Stimulated activated CD8-positive, alpha-beta memory T cell treated with anti-CD3 and anti-CD28 coated beads, Interleukin-7, amount 100 ng/mL, for 4 hours (primary cell): ENCODE data around the gene SRGAP2B.
"Not testable (repeated sequence)": the region's sequence is repeated elsewhere in the genome, so short reads cannot be mapped to it uniquely, and the experiment has no call there.

ENCODE experiments used
- DNase-seq, 2 donors: peaks; one replicate each; pipeline ENCODE4 v3.0.0-alpha.2; 2020; ENCODE audit warnings: low read depth in 2 of 2

SRGAP2B gene

GRCh38 chr1:144947495-144947894 lies 147.6 kb downstream of the SRGAP2B start:
- DNase-seq = not testable (repeated sequence)

GRCh38 chr1:144946525-144947480 lies 148.3 kb downstream of the SRGAP2B start:
- DNase-seq = not testable (repeated sequence)

- DNase-seq = not testable (repeated sequence)
These were observed 153.4 kb downstream of the SRGAP2B start for GRCh38 chr1:144941710-144942109.

GRCh38 chr1:144940054-144940453 lies 155.1 kb downstream of the SRGAP2B start:
- not testable (repeated sequence) for DNase-seq

GRCh38 chr1:144938627-144939026 lies 156.5 kb downstream of the SRGAP2B start:
- DNase-seq = not testable (repeated sequence)

GRCh38 chr1:144936186-144936732 lies 158.9 kb downstream of the SRGAP2B start:
- DNase-seq = not testable (repeated sequence)

- DNase-seq = not testable (repeated sequence)
These were observed 159.8 kb downstream of the SRGAP2B start for GRCh38 chr1:144935310-144935709.

GRCh38 chr1:144933014-144933413 lies 162.1 kb downstream of the SRGAP2B start:
- DNase-seq = not testable (repeated sequence)

GRCh38 chr1:144932153-144932552 lies 163.0 kb downstream of the SRGAP2B start:
- not testable (repeated sequence) for DNase-seq

GRCh38 chr1:144931553-144931952 lies 163.6 kb downstream of the SRGAP2B start:
- not testable (repeated sequence) for DNase-seq

- not testable (repeated sequence) for DNase-seq
These were observed 164.9 kb downstream of the SRGAP2B start for GRCh38 chr1:144930085-144930777.

- DNase-seq = not testable (repeated sequence)
These were observed 167.8 kb downstream of the SRGAP2B start for GRCh38 chr1:144927292-144927691.

GRCh38 chr1:144923640-144924039 lies 171.5 kb downstream of the SRGAP2B start:
- not testable (repeated sequence) for DNase-seq

GRCh38 chr1:144922785-144923184 lies 172.3 kb downstream of the SRGAP2B start:
- DNase-seq = not testable (repeated sequence)

- not testable (repeated sequence) for DNase-seq
These were observed 176.0 kb downstream of the SRGAP2B start for GRCh38 chr1:144919106-144919505.

- DNase-seq = not testable (repeated sequence)
These were observed 177.0 kb downstream of the SRGAP2B start for GRCh38 chr1:144918027-144918603.

GRCh38 chr1:144917154-144918026 lies 177.7 kb downstream of the SRGAP2B start:
- DNase-seq = not testable (repeated sequence)

- DNase-seq = not testable (repeated sequence)
These were observed 181.0 kb downstream of the SRGAP2B start for GRCh38 chr1:144913977-144914734.

- not testable (repeated sequence) for DNase-seq
These were observed 181.7 kb downstream of the SRGAP2B start for GRCh38 chr1:144913458-144913857.

- not testable (repeated sequence) for DNase-seq
These were observed 184.4 kb downstream of the SRGAP2B start for GRCh38 chr1:144910729-144911128.
